Caco-2 (cell line): ENCODE data around the gene SHROOM3. TPM values are rescaled to one million over a fixed set of nuclear protein-coding genes. Genes with fewer than 3 reads are reported as not detected.

ENCODE experiments used
- BruUV-seq: library from RNA; stranded (reverse); fragments of 400-500 nt; replicated peaks from 2 replicates; lab custom pipeline; 2021; lab: Mats Ljungman, UMichigan
- CTCF ChIA-PET: fragments of 300-600 bp; sonication (Branson Sonifier 250); formaldehyde crosslinking; loops from one replicate; lab custom pipeline; 2022; ENCODE audit warnings: antibody characterized with exemption; lab: Charles Lee
- POLR2A ChIA-PET: fragments of 300-600 bp; sonication (Branson Sonifier 250); formaldehyde crosslinking; loops from one replicate; lab custom pipeline; 2022; ENCODE audit warnings: antibody characterized with exemption; lab: Charles Lee
- DNase-seq, 2 experiments: peaks; one replicate each; pipeline versions ENCODE4 v3.0.0 to v3.0.0-alpha.2; 2020 to 2022
- H3K27me3 ChIP-seq: replicated peaks from 2 replicates; pipeline ENCODE4 v1.6.0; 2011; ENCODE audit warnings: low read length; ENCODE audit not compliant: control insufficient read depth, insufficient read depth
- H3K36me3 ChIP-seq: 2 replicates; pipeline ENCODE4 v1.5.1; 2011; ENCODE audit warnings: low read length; ENCODE audit not compliant: control insufficient read depth, insufficient read depth
- H3K4me1 ChIP-seq: fragments of 250-450 bp; sonication (Bioruptor Pico); 2 replicates; pipeline ENCODE4 v1.5.1; 2020; ENCODE audit warnings: mild to moderate bottlenecking
- H3K4me3 ChIP-seq: 2 replicates; pipeline ENCODE4 v1.5.1; 2011; ENCODE audit warnings: low read depth, mild to moderate bottlenecking, control low read depth, low read length
- H3K9me3 ChIP-seq: fragments of 250-450 bp; sonication (Bioruptor Pico); 2 replicates; pipeline ENCODE4 v1.5.1; 2020; ENCODE audit warnings: mild to moderate bottlenecking, moderate library complexity
- H3K27ac Mint-ChIP-seq: one replicate; pipeline ENCODE4 v1.8.0; 2022; ENCODE audit warnings: mixed read lengths; ENCODE audit not compliant: unreplicated experiment
- H3K27me3 Mint-ChIP-seq: one replicate; pipeline ENCODE4 v1.8.0; 2022; ENCODE audit warnings: mixed read lengths; ENCODE audit not compliant: insufficient read depth, unreplicated experiment
- H3K36me3 Mint-ChIP-seq: one replicate; pipeline ENCODE4 v1.8.0; 2022; ENCODE audit warnings: mild to moderate bottlenecking, mixed read lengths; ENCODE audit not compliant: insufficient read depth, unreplicated experiment
- H3K4me1 Mint-ChIP-seq: one replicate; pipeline ENCODE4 v1.8.0; 2022; ENCODE audit warnings: low read depth, mixed read lengths; ENCODE audit not compliant: unreplicated experiment
- H3K4me3 Mint-ChIP-seq: one replicate; pipeline ENCODE4 v1.8.0; 2022; ENCODE audit warnings: mild to moderate bottlenecking, moderate library complexity, mixed read lengths; ENCODE audit not compliant: unreplicated experiment
- H3K9me3 Mint-ChIP-seq: one replicate; pipeline ENCODE4 v1.8.0; 2022; ENCODE audit warnings: mixed read lengths; ENCODE audit not compliant: unreplicated experiment
- CTCF ChIP-seq, 2 experiments: fragments of 200-600 bp in 1 of 2; IDR thresholded peaks; 1 replicate in 1 of 2; 2 replicates in 1 of 2; pipeline versions ENCODE4 v1.5.1 to v1.8.0; 2011 to 2022; ENCODE audit warnings: antibody characterized with exemption in 1 of 2, control low read depth in 1 of 2, inconsistent platforms in 1 of 2, low read depth in 1 of 2, low read length in 1 of 2, mild to moderate bottlenecking in 1 of 2, moderate library complexity in 1 of 2; ENCODE audit not compliant: insufficient read depth in 1 of 2, severe bottlenecking in 1 of 2, unreplicated experiment in 1 of 2
- intact Hi-C: fragments of 100-400 bp; cut with micrococcal nuclease; formaldehyde crosslinking; loops from one replicate; pipeline ENCODE4 v1.10.0; 2022; ENCODE audit not compliant: unreplicated experiment
- total RNA-seq: library from RNA; stranded (reverse); gene quantifications from 2 replicates; pipeline ENCODE4 v1.2.3, GENCODE V29; 2022

The SHROOM3 gene
- total RNA-seq, 1 experiment from 2014 or later = 16.3 TPM

GRCh38 chr4:76654084-76654483 is 219.1 kb downstream of the SHROOM3 start:
- peaks cover 27% of the 10 kb centered on the region for H3K4me1 Mint-ChIP-seq
- H3K4me3 Mint-ChIP-seq = no peak overlapping the region
- ChIA-PET POLR2A (no interaction called here), CTCF (no interaction called here)
- BruUV-seq = no TSS peak
- Histone ChIP-seq H3K27me3 (no peaks in the 10 kb centered on the region), H3K36me3 (no peaks in the 10 kb centered on the region), H3K4me3 (no peak overlapping the region), H3K9me3 (no peaks in the 10 kb centered on the region), H3K4me1 (peaks cover 20% of the 10 kb centered on the region)
- TF ChIP-seq CTCF (IDR thresholded peaks at IDR 0.05; ENCODE audit: insufficient read depth in 1 of 2, low read depth in 1 of 2, low read length in 1 of 2, severe bottlenecking in 1 of 2, unreplicated experiment in 1 of 2) = no peak
- H3K36me3 Mint-ChIP-seq = peaks cover 4% of the 10 kb centered on the region
- intact Hi-C loops = no loop called here
- DNase-seq = no peak
- H3K9me3 Mint-ChIP-seq = no peaks in the 10 kb centered on the region
- no peaks in the 10 kb centered on the region for H3K27me3 Mint-ChIP-seq
- no peak overlapping the region for H3K27ac Mint-ChIP-seq

GRCh38 chr4:76654791-76655190 is 219.8 kb downstream of the SHROOM3 start:
- H3K9me3 Mint-ChIP-seq = no peaks in the 10 kb centered on the region
- no peaks in the 10 kb centered on the region for H3K27me3 Mint-ChIP-seq
- TF ChIP-seq CTCF (IDR thresholded peaks at IDR 0.05; ENCODE audit: insufficient read depth in 1 of 2, low read depth in 1 of 2, low read length in 1 of 2, severe bottlenecking in 1 of 2, unreplicated experiment in 1 of 2) = no peak
- no peak overlapping the region for H3K27ac Mint-ChIP-seq
- no peak for DNase-seq
- CTCF ChIA-PET = interaction anchor here (0.6 kb wide), 1 partner anchor 26 kb away, joined by 3 read pairs; no protein-coding TSS in a partner anchor
- peaks cover 6% of the 10 kb centered on the region for H3K36me3 Mint-ChIP-seq
- BruUV-seq = no TSS peak
- Histone ChIP-seq H3K9me3 (no peaks in the 10 kb centered on the region), H3K27me3 (no peaks in the 10 kb centered on the region), H3K36me3 (no peaks in the 10 kb centered on the region), H3K4me1 (peaks cover 20% of the 10 kb centered on the region), H3K4me3 (no peak overlapping the region)
- H3K4me3 Mint-ChIP-seq = no peak overlapping the region
- intact Hi-C loops = loop anchor here (5.0 kb wide), 1 partner anchor 142 kb away; no protein-coding TSS in a partner anchor
- peaks cover 30% of the 10 kb centered on the region for H3K4me1 Mint-ChIP-seq
- POLR2A ChIA-PET = no interaction called here

- peaks cover 20% of the 10 kb centered on the region for H3K4me1 ChIP-seq
- H3K27me3 ChIP-seq = no peaks in the 10 kb centered on the region
- no peaks in the 10 kb centered on the region for H3K9me3 ChIP-seq
- Mint-ChIP-seq H3K27me3 (no peaks in the 10 kb centered on the region), H3K4me1 (peaks cover 30% of the 10 kb centered on the region), H3K4me3 (no peak overlapping the region), H3K27ac (no peak overlapping the region), H3K36me3 (peaks cover 6% of the 10 kb centered on the region), H3K9me3 (no peaks in the 10 kb centered on the region)
- ChIA-PET CTCF (interaction anchor here (0.8 kb wide), 1 partner anchor 146 kb away, joined by 3 read pairs; no protein-coding TSS in a partner anchor), POLR2A (no interaction called here)
- peak in 1 of 2 experiments; percentile 9 for DNase-seq
- H3K4me3 ChIP-seq = no peak overlapping the region
- H3K36me3 ChIP-seq = no peaks in the 10 kb centered on the region
- TF ChIP-seq CTCF (IDR thresholded peaks at IDR 0.05; ENCODE audit: insufficient read depth in 1 of 2, low read depth in 1 of 2, low read length in 1 of 2, severe bottlenecking in 1 of 2, unreplicated experiment in 1 of 2) = no peak
- intact Hi-C loops = loop anchor here (5.0 kb wide), 1 partner anchor 144 kb away; no protein-coding TSS in a partner anchor
- no TSS peak for BruUV-seq
Measured at GRCh38 chr4:76655566-76656479, 220.8 kb downstream of the SHROOM3 start.
